Adrenal gland (tissue), 12 donors: ENCODE results near the gene TMEM229B. TPM values are rescaled to one million over a fixed set of nuclear protein-coding genes. Genes with fewer than 3 reads are reported as not detected.

Experiments
- DNase-seq, 7 donors: peaks; one replicate each; pipeline ENCODE4 v3.0.0-alpha.2; 2019 to 2020
- H3K27ac ChIP-seq, 5 donors: fragments of 200-600 bp; sonication (generic) in 4 of 5; 1 replicate in 3 of 5; 2 replicates in 2 of 5; pipeline versions ENCODE4 v1.5.1 to v1.8.0; 2016 to 2020; ENCODE audit warnings: mild to moderate bottlenecking in 1 of 5
- H3K27me3 ChIP-seq: fragments of 200-600 bp; 2 replicates; pipeline ENCODE4 v1.8.0; 2021
- H3K36me3 ChIP-seq, 2 donors: fragments of 200-600 bp; replicated peaks in 1 of 2; 1 replicate in 1 of 2; 2 replicates in 1 of 2; pipeline versions ENCODE4 v1.5.1 to v1.8.0; 2018 to 2022
- H3K4me1 ChIP-seq, 2 donors: fragments of 200-600 bp; replicated peaks in 1 of 2; 1 replicate in 1 of 2; 2 replicates in 1 of 2; pipeline versions ENCODE4 v1.5.1 to v1.8.0; 2018 to 2021
- H3K4me3 ChIP-seq, 4 donors: fragments of 200-600 bp; sonication (generic) in 3 of 4; one replicate each; pipeline ENCODE4 v1.5.1; 2016 to 2018
- H3K9me3 ChIP-seq, 3 donors: fragments of 200-600 bp; sonication (generic) in 1 of 3; replicated peaks in 1 of 3; 1 replicate in 2 of 3; 2 replicates in 1 of 3; pipeline versions ENCODE4 v1.5.1 to v1.8.0; 2016 to 2021
- CTCF ChIP-seq, 6 experiments: fragments of 450-650 bp in 4 of 6; fragments of 200-600 bp in 2 of 6; sonication (generic) in 1 of 6; IDR thresholded peaks; 1 replicate in 5 of 6; 2 replicates in 1 of 6; pipeline versions ENCODE4 v1.5.1 to v1.8.0; 2016 to 2021; ENCODE audit warnings: antibody characterized with exemption in 6 of 6, mild to moderate bottlenecking in 2 of 6, moderate library complexity in 1 of 6
- POLR2A ChIP-seq, 2 donors: fragments of 450-650 bp; IDR thresholded peaks; one replicate each; pipeline ENCODE4 v1.6.1; 2017; ENCODE audit warnings: antibody characterized with exemption in 2 of 2, mild to moderate bottlenecking in 2 of 2, moderate library complexity in 1 of 2
- WGBS, 4 donors: extraction: QIAGEN DNeasy Blood & Tissue Kit in 2 of 4; methylation state at CpG; one replicate each; pipeline versions ENCODE4 v1.1.5 to v1.1.7; 2013 to 2017; 5-methylcytosine and 5-hydroxymethylcytosine counted together
- intact Hi-C, 2 donors: fragments of 100-400 bp; cut with DNase I; formaldehyde crosslinking; loops; one replicate each; pipeline versions ENCODE4 v1.14.1 to v1.15.0; 2022 to 2023
- polyA plus RNA-seq, 3 donors: library from polyadenylated mRNA; stranded (reverse); fragments of 200-250 nt in 2 of 3; fragments of 350-450 nt in 1 of 3; fragmentation: Illumina TruSeq in 1 of 3; extraction: RNeasy Lipid Tissue Mini Kit (QIAGEN cat#74804) in 1 of 3; gene quantifications; one replicate each; pipeline ENCODE4 v1.2.3, GENCODE V29; 2013 to 2014
- total RNA-seq, 9 donors: library from RNA; depleted of rRNA in 4 of 9; stranded (reverse); fragments of >200 nt in 4 of 9; fragments of 120-200 nt in 1 of 9; fragmentation: NEBNext Ultra II Directional in 1 of 9; extraction: Animal tissue kit (Norgen Biotek cat#: 25700) in 1 of 9; gene quantifications; one replicate each; pipeline versions ENCODE4 v1.1.0 to v1.2.4, GENCODE V29; 2013 to 2023
- donor health status: healthy with polysubstance abuse.
- donor health status: Bipolar disorder and iron deficiency.
- donor health status: DM: yes; HTN: yes; CAD: no.
- donor health status: DM: no; HTN: no; CAD: no.
- donor health status: DM: no; HTN: no; CAD: no.
- donor health status: DM: yes; HTN: yes; CAD: no.

TMEM229B gene
- total and polyA plus RNA-seq, 12 donors, result 5.7 to 63.9 (median 32.7) TPM

GRCh38 chr14:67487332-67487731, 1.2 kb downstream of the TMEM229B start:
- intact Hi-C loops, result no loop called here

GRCh38 chr14:67486890-67487289, 1.6 kb downstream of the TMEM229B start:
- H3K4me1 ChIP-seq, result peaks cover 0 to 24% of the 10 kb centered on the region in 2 donors
- H3K36me3 ChIP-seq, result peaks cover 0 to 5% of the 10 kb centered on the region in 2 donors
- intact Hi-C loops, result no loop called here
- TF ChIP-seq CTCF (IDR thresholded peaks at IDR 0.05) (no peak), POLR2A (IDR thresholded peaks at IDR 0.05) (no peak)
- no peak for DNase-seq
- no peaks in the 10 kb centered on the region for H3K9me3 ChIP-seq
- WGBS, 4 donors, result 74 to 89% (median 77%) methylated on average over 3 to 4 of the region's 4 CpGs
- no peak overlapping the region for H3K4me3 ChIP-seq
- no peaks in the 10 kb centered on the region for H3K27me3 ChIP-seq
- H3K27ac ChIP-seq, result no peak overlapping the region

More at GRCh38 chr14:67487332-67487731, 1.2 kb downstream of the TMEM229B start:
- no peaks in the 10 kb centered on the region for H3K27me3 ChIP-seq
- DNase-seq, result no peak
- peaks cover 0 to 5% of the 10 kb centered on the region in 2 donors for H3K36me3 ChIP-seq
- no peak overlapping the region for H3K4me3 ChIP-seq
- peaks cover 0 to 24% of the 10 kb centered on the region in 2 donors for H3K4me1 ChIP-seq
- no peak overlapping the region for H3K27ac ChIP-seq
- no peaks in the 10 kb centered on the region for H3K9me3 ChIP-seq
- TF ChIP-seq POLR2A (IDR thresholded peaks at IDR 0.05) (no peak), CTCF (IDR thresholded peaks at IDR 0.05) (no peak)
- 66 to 84% (median 76%) methylated on average over 4 of the region's 4 CpGs for WGBS, 4 donors

GRCh38 chr14:67485501-67486095, 2.9 kb downstream of the TMEM229B start:
- Histone ChIP-seq H3K27me3 (no peaks in the 10 kb centered on the region), H3K9me3 (no peaks in the 10 kb centered on the region), H3K4me1 (peaks cover 0 to 24% of the 10 kb centered on the region in 2 donors), H3K36me3 (peaks cover 0 to 5% of the 10 kb centered on the region in 2 donors), H3K4me3 (no peak overlapping the region), H3K27ac (peak overlapping the region in 1 of 5 donors; percentile 38)
- no peak for TF ChIP-seq CTCF (IDR thresholded peaks at IDR 0.05)
- no peak for TF ChIP-seq POLR2A (IDR thresholded peaks at IDR 0.05)
- peak in 3 of 7 donors; percentile 29 to 60 (median 44) for DNase-seq
- 61 to 81% (median 74%) methylated on average over 2 to 4 of the region's 4 CpGs for WGBS, 4 donors
- intact Hi-C loops, result no loop called here

GRCh38 chr14:67483579-67484285, 4.8 kb downstream of the TMEM229B start:
- TF ChIP-seq POLR2A (IDR thresholded peaks at IDR 0.05) (no peak), CTCF (IDR thresholded peaks at IDR 0.05) (no peak)
- Histone ChIP-seq H3K4me1 (peaks cover 0 to 19% of the 10 kb centered on the region in 2 donors), H3K27me3 (no peaks in the 10 kb centered on the region), H3K9me3 (no peaks in the 10 kb centered on the region), H3K36me3 (peaks cover 0 to 5% of the 10 kb centered on the region in 2 donors), H3K27ac (no peak overlapping the region), H3K4me3 (no peak overlapping the region)
- DNase-seq, result no peak
- intact Hi-C loops, result no loop called here
- 85 to 97% (median 91%) methylated on average over 7 to 8 of the region's 8 CpGs for WGBS, 4 donors
